CD14-positive monocyte (primary cell): Measurements from ENCODE around the gene GPATCH4. TPM values are rescaled to one million over a fixed set of nuclear protein-coding genes. Genes with fewer than 3 reads are reported as not detected.

Experiments used
- DNase-seq, 3 donors: peaks; one replicate each; pipeline ENCODE4 v3.0.0-alpha.2; 2011 to 2022
- H2AFZ ChIP-seq: 2 replicates; pipeline ENCODE4 v1.6.0; 2012; ENCODE audit warnings: mild to moderate bottlenecking, low read depth, low read length, inconsistent platforms; ENCODE audit not compliant: insufficient read depth, poor library complexity, severe bottlenecking
- H3K27ac ChIP-seq, 2 donors: 1 replicate in 1 of 2; 2 replicates in 1 of 2; pipeline ENCODE4 v1.5.1; 2012 to 2013; ENCODE audit warnings: low read length in 2 of 2, control low read depth in 1 of 2, inconsistent platforms in 1 of 2, low read depth in 1 of 2, mild to moderate bottlenecking in 1 of 2
- H3K27me3 ChIP-seq, 2 donors: one replicate each; pipeline versions ENCODE4 v1.6.0 to v1.6.1; 2011 to 2013; ENCODE audit warnings: low read length in 2 of 2; ENCODE audit not compliant: control insufficient read depth in 2 of 2, insufficient read depth in 2 of 2
- H3K36me3 ChIP-seq, 2 donors: replicated peaks in 1 of 2; 1 replicate in 1 of 2; 2 replicates in 1 of 2; pipeline versions ENCODE4 v1.5.1 to v1.6.1; 2012 to 2013; ENCODE audit warnings: low read length in 2 of 2, control low read depth in 1 of 2, inconsistent platforms in 1 of 2, mild to moderate bottlenecking in 1 of 2; ENCODE audit not compliant: insufficient read depth in 2 of 2, control insufficient read depth in 1 of 2
- H3K4me1 ChIP-seq, 2 donors: 1 replicate in 1 of 2; 2 replicates in 1 of 2; pipeline versions ENCODE4 v1.5.1 to v1.6.1; 2012 to 2013; ENCODE audit warnings: low read length in 2 of 2, control low read depth in 1 of 2, inconsistent platforms in 1 of 2, mild to moderate bottlenecking in 1 of 2, moderate library complexity in 1 of 2; ENCODE audit not compliant: insufficient read depth in 2 of 2, control insufficient read depth in 1 of 2
- H3K4me2 ChIP-seq: replicated peaks from 2 replicates; pipeline ENCODE3; 2012; ENCODE audit warnings: low read length, moderate library complexity, mild to moderate bottlenecking; ENCODE audit not compliant: poor library complexity, severe bottlenecking; ENCODE audit errors: extremely low read depth
- H3K4me3 ChIP-seq, 3 experiments: fragments of 200-600 bp in 1 of 3; sonication (generic) in 1 of 3; replicated peaks in 1 of 3; 1 replicate in 2 of 3; 2 replicates in 1 of 3; pipeline ENCODE4 v1.5.1; 2011 to 2013; ENCODE audit warnings: low read length in 3 of 3, mild to moderate bottlenecking in 3 of 3, control low read depth in 2 of 3, low read depth in 2 of 3, inconsistent platforms in 1 of 3, moderate library complexity in 1 of 3
- H3K79me2 ChIP-seq: 2 replicates; pipeline ENCODE4 v1.6.0; 2012; ENCODE audit warnings: mild to moderate bottlenecking, control low read depth, inconsistent platforms, low read length, moderate library complexity; ENCODE audit not compliant: insufficient read depth
- H3K9ac ChIP-seq: 2 replicates; pipeline ENCODE4 v1.6.0; 2017; ENCODE audit warnings: low read length, mild to moderate bottlenecking; ENCODE audit not compliant: insufficient read depth, poor library complexity, severe bottlenecking
- H3K9me3 ChIP-seq, 2 donors: replicated peaks in 1 of 2; 1 replicate in 1 of 2; 2 replicates in 1 of 2; pipeline versions ENCODE4 v1.5.1 to v1.6.1; 2012 to 2013; ENCODE audit warnings: low read length in 2 of 2, control low read depth in 1 of 2; ENCODE audit not compliant: control insufficient read depth in 1 of 2, insufficient read depth in 1 of 2
- H4K20me1 ChIP-seq: 2 replicates; pipeline ENCODE4 v1.6.0; 2012; ENCODE audit warnings: mild to moderate bottlenecking, low read length, control low read depth, moderate library complexity; ENCODE audit not compliant: insufficient read depth
- H3K27ac Mint-ChIP-seq, 7 donors: one replicate each; pipeline ENCODE4 v1.8.0; 2020; ENCODE audit warnings: mild to moderate bottlenecking in 7 of 7, mixed read lengths in 7 of 7, moderate library complexity in 6 of 7, inconsistent platforms in 2 of 7
- H3K27me3 Mint-ChIP-seq, 3 donors: one replicate each; pipeline ENCODE4 v1.8.0; 2021 to 2022; ENCODE audit warnings: low read depth in 3 of 3, mild to moderate bottlenecking in 3 of 3, mixed read lengths in 3 of 3, moderate library complexity in 3 of 3, inconsistent platforms in 1 of 3
- H3K36me3 Mint-ChIP-seq, 2 donors: one replicate each; pipeline ENCODE4 v1.8.0; 2020; ENCODE audit warnings: mixed read lengths in 2 of 2, inconsistent platforms in 1 of 2, mild to moderate bottlenecking in 1 of 2
- H3K4me1 Mint-ChIP-seq: one replicate; pipeline ENCODE4 v1.8.0; 2020; ENCODE audit warnings: mild to moderate bottlenecking, mixed read lengths
- H3K4me3 Mint-ChIP-seq, 2 donors: one replicate each; pipeline ENCODE4 v1.8.0; 2020; ENCODE audit warnings: mild to moderate bottlenecking in 2 of 2, mixed read lengths in 2 of 2, moderate library complexity in 1 of 2
- H3K9me3 Mint-ChIP-seq, 7 donors: one replicate each; pipeline ENCODE4 v1.8.0; 2020 to 2022; ENCODE audit warnings: mixed read lengths in 7 of 7, mild to moderate bottlenecking in 6 of 7, moderate library complexity in 6 of 7, inconsistent platforms in 2 of 7
- WGBS: methylation state at CpG from one replicate; pipeline ENCODE4 v1.1.5; 2013; ENCODE audit warnings: missing lambda C conversion rate; ENCODE audit not compliant: insufficient coverage; 5-methylcytosine and 5-hydroxymethylcytosine counted together
- intact Hi-C, 2 donors: fragments of 100-400 bp; cut with micrococcal nuclease; formaldehyde crosslinking; loops; one replicate each; pipeline versions ENCODE4 v1.15.0 to v1.15.1; 2023
- polyA plus RNA-seq, 3 donors: library from polyadenylated mRNA; depleted of rRNA in 1 of 3; unstranded in 2 of 3; stranded (reverse) in 1 of 3; fragments of 300-500 nt in 2 of 3; fragments of >200 nt in 1 of 3; fragmentation: Illumina TruSeq in 2 of 3; gene quantifications; 1 replicate in 2 of 3; 2 replicates in 1 of 3; pipeline ENCODE4 v1.2.3, GENCODE V29; 2012 to 2021
- TF ChIP-seq, protein P1 (sequence below): fragments of 200-600 bp; IDR thresholded peaks from one replicate; pipeline ENCODE4 v1.8.0; 2022; ENCODE audit warnings: antibody characterized with exemption, mild to moderate bottlenecking

Gene GPATCH4
- polyA plus RNA-seq, 3 donors: 2.6 to 5.3 (median 4.9) TPM

GRCh38 chr1:156549831-156550230 lies 51.4 kb downstream of the GPATCH4 start:
- H3K27me3 ChIP-seq: no peaks in the 10 kb centered on the region
- peak overlapping the region in 2 of 7 donors; percentile 16 to 48 for H3K27ac Mint-ChIP-seq
- no peaks in the 10 kb centered on the region for H3K9me3 Mint-ChIP-seq
- no peak overlapping the region for H3K4me3 Mint-ChIP-seq
- no peaks in the 10 kb centered on the region for H3K79me2 ChIP-seq
- H3K4me2 ChIP-seq: no peak overlapping the region
- no peaks in the 10 kb centered on the region for H3K9me3 ChIP-seq
- TF ChIP-seq, protein P1, sequence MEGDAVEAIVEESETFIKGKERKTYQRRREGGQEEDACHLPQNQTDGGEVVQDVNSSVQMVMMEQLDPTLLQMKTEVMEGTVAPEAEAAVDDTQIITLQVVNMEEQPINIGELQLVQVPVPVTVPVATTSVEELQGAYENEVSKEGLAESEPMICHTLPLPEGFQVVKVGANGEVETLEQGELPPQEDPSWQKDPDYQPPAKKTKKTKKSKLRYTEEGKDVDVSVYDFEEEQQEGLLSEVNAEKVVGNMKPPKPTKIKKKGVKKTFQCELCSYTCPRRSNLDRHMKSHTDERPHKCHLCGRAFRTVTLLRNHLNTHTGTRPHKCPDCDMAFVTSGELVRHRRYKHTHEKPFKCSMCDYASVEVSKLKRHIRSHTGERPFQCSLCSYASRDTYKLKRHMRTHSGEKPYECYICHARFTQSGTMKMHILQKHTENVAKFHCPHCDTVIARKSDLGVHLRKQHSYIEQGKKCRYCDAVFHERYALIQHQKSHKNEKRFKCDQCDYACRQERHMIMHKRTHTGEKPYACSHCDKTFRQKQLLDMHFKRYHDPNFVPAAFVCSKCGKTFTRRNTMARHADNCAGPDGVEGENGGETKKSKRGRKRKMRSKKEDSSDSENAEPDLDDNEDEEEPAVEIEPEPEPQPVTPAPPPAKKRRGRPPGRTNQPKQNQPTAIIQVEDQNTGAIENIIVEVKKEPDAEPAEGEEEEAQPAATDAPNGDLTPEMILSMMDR: no peak
- H3K36me3 Mint-ChIP-seq: peaks cover 33 to 57% of the 10 kb centered on the region in 2 donors
- no peak overlapping the region for H3K27ac ChIP-seq
- peaks cover 0 to 1% (median 0%) of the 10 kb centered on the region in 3 donors for H3K27me3 Mint-ChIP-seq
- H3K4me1 ChIP-seq: peaks cover 36 to 40% of the 10 kb centered on the region in 2 donors
- no peak overlapping the region for H3K4me3 ChIP-seq
- no peak for DNase-seq
- H3K36me3 ChIP-seq: peaks cover 14 to 48% of the 10 kb centered on the region in 2 donors
- no peak overlapping the region for H2AFZ ChIP-seq
- H3K4me1 Mint-ChIP-seq: peaks cover 43% of the 10 kb centered on the region
- intact Hi-C loops: loop anchor here (5.0 to 10.0 kb wide), 2 partner anchors 48 to 55 kb away; partner anchors contain the start of gene MEF2D (in 1 of the 2)
- H3K9ac ChIP-seq: no peak overlapping the region
- WGBS: no CpG with 5 or more reads among the region's 1 CpG
- H4K20me1 ChIP-seq: no peaks in the 10 kb centered on the region

DNA sequence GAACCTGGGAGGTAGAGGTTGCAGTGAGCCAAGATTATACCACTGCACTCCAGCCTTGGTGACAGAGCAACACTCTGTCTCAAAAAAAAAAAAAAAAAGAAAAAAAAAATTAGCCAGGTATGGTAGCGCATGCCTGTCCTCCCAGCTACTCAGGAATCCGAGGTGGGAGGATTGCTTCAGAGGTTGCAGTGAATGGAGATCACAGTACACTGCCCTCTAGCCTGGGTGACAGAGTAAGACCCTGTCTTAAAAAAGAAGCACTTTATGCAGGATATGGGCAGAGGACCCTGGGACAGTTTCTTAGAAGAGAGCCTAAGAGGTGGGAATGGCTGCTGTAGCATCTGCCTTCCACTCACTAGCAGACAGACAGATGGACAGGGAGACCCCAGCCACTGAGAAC lies 51.9 kb downstream of the GPATCH4 start:
- Histone ChIP-seq H3K36me3 (peaks cover 14 to 53% of the 10 kb centered on the region in 2 donors), H3K9ac (no peak overlapping the region), H3K4me1 (peaks cover 32 to 36% of the 10 kb centered on the region in 2 donors), H3K27me3 (no peaks in the 10 kb centered on the region), H4K20me1 (no peaks in the 10 kb centered on the region), H3K4me3 (no peak overlapping the region), H3K27ac (no peak overlapping the region), H3K4me2 (no peak overlapping the region), H3K9me3 (no peaks in the 10 kb centered on the region), H2AFZ (no peak overlapping the region), H3K79me2 (no peaks in the 10 kb centered on the region)
- Mint-ChIP-seq H3K9me3 (no peaks in the 10 kb centered on the region), H3K4me3 (no peak overlapping the region), H3K4me1 (peaks cover 39% of the 10 kb centered on the region), H3K36me3 (peaks cover 37 to 60% of the 10 kb centered on the region in 2 donors), H3K27me3 (peaks cover 0 to 3% (median 0%) of the 10 kb centered on the region in 3 donors), H3K27ac (peak overlapping the region in 2 of 7 donors; percentile 42 to 84)
- intact Hi-C loops: no loop called here
- WGBS: 50% methylated on average over 1 of the region's 2 CpGs
- TF ChIP-seq, protein P1: no peak
- DNase-seq: no peak
